ENCODE results near the gene DNPH1. TPM values are rescaled to one million over a fixed set of nuclear protein-coding genes. Genes with fewer than 3 reads are reported as not detected.

The DNPH1 gene
- polyA plus RNA-seq, 1 donor from 2014 or later = 48.3 TPM

DNA sequence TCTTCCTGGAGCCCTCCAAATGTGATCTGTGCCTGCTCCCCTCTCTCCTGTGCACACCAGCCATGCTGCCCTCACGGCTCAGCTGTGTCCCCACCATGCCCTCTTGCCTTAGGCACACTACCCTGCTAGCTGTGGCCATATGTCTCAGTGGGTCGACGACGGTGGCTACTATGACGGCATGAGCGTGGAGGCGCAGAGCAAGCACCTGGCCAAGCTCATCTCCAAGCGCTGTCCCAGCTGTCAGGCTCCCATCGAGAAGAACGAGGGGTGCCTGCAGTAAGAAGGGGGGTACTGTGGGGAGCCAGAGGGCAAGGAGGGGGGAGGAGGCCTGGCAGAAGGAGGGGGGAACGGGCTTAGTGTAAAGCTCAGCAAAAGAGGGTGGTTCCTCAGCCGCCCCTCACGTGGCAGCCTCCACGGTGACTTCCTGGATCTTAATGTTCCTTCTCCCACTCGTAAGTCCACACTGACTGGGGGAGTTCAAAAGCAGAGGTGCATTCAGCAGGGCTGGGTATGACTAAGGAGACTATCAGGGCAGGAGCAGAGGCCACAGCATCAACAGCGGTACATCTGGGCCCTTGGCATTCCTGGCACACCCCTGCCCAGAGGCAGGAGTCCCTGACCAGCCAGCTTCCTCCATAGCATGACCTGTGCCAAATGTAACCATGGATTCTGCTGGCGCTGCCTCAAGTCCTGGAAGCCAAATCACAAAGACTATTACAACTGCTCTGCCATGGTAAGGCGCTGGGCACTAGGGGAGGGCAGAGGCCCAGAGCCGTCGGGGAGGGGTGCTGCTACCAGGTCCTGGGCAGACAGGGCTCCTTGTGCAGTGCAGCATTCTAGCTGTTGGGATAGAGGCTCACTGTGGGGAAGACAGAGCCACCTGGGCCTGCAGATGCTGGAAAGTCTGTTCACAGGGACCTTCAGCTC, 8.0 kb downstream of the DNPH1 start:
- no peak overlapping the region for H3K27ac ChIP-seq (ENCODE audit: low read length)
- no peak overlapping the region for H3K4me2 ChIP-seq (ENCODE audit: low read length)
- TF ChIP-seq POLR2AphosphoS5 (IDR thresholded peaks at IDR 0.05) = no peak
- TF ChIP-seq SMC3 (conservative IDR thresholded peaks at IDR 0.05; ENCODE audit: poor library complexity) = no peak
- TF ChIP-seq, protein P1, sequence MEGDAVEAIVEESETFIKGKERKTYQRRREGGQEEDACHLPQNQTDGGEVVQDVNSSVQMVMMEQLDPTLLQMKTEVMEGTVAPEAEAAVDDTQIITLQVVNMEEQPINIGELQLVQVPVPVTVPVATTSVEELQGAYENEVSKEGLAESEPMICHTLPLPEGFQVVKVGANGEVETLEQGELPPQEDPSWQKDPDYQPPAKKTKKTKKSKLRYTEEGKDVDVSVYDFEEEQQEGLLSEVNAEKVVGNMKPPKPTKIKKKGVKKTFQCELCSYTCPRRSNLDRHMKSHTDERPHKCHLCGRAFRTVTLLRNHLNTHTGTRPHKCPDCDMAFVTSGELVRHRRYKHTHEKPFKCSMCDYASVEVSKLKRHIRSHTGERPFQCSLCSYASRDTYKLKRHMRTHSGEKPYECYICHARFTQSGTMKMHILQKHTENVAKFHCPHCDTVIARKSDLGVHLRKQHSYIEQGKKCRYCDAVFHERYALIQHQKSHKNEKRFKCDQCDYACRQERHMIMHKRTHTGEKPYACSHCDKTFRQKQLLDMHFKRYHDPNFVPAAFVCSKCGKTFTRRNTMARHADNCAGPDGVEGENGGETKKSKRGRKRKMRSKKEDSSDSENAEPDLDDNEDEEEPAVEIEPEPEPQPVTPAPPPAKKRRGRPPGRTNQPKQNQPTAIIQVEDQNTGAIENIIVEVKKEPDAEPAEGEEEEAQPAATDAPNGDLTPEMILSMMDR (IDR thresholded peaks at IDR 0.05; ENCODE audit: poor library complexity, severe bottlenecking) = no peak
- no peak for TF ChIP-seq TAF1 (IDR thresholded peaks at IDR 0.05; ENCODE audit: low read depth)
- no peak for TF ChIP-seq EP300 (conservative IDR thresholded peaks at IDR 0.05; ENCODE audit: poor library complexity, severe bottlenecking)
- H3K4me3 ChIP-seq (ENCODE audit: low read length) = no peak overlapping the region
- H3K79me2 ChIP-seq (replicated peaks; ENCODE audit: insufficient read depth, low read length) = no peaks in the 10 kb centered on the region
- no peaks in the 10 kb centered on the region for H3K27me3 ChIP-seq (ENCODE audit: insufficient read depth, low read depth, low read length)
- no peaks in the 10 kb centered on the region for H3K9me2 ChIP-seq (ENCODE audit: insufficient read depth, low read length)
- H3K9ac ChIP-seq (ENCODE audit: low read length) = no peak overlapping the region
- H2AFZ ChIP-seq (ENCODE audit: low read depth, low read length) = no peak overlapping the region
- H4K20me1 ChIP-seq (ENCODE audit: insufficient read depth) = no peaks in the 10 kb centered on the region
- no peaks in the 10 kb centered on the region for H3K36me3 ChIP-seq (ENCODE audit: insufficient read depth, low read length)
- no peaks in the 10 kb centered on the region for H3K9me3 ChIP-seq (ENCODE audit: low read length)
- H3F3A ChIP-seq (ENCODE audit: insufficient read depth, low read length, poor library complexity, severe bottlenecking) = no peaks in the 10 kb centered on the region

DNA sequence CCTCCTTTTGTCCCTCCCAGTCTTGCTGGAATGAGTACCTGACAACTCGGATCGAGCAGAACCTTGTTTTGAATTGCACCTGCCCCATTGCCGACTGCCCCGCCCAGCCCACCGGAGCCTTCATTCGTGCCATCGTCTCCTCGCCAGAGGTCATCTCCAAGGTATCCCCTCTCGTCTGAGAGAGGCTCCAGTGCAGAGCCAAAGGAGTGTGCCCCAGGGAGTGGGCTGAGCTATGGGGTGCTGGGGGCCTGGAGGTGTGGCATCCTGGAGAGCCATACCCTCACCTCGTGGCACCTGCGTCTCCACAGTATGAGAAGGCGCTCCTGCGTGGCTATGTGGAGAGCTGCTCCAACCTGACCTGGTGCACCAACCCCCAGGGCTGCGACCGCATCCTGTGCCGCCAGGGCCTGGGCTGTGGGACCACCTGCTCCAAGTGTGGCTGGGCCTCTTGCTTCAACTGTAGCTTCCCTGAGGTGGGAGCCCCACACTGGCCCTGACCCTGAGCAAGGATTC, 8.8 kb downstream of the DNPH1 start:
- Histone ChIP-seq H3K9ac (ENCODE audit: low read length) (no peak overlapping the region), H3K9me3 (ENCODE audit: low read length) (no peaks in the 10 kb centered on the region), H3F3A (ENCODE audit: insufficient read depth, low read length, poor library complexity, severe bottlenecking) (no peaks in the 10 kb centered on the region), H3K9me2 (ENCODE audit: insufficient read depth, low read length) (no peaks in the 10 kb centered on the region), H3K27me3 (ENCODE audit: insufficient read depth, low read depth, low read length) (no peaks in the 10 kb centered on the region), H3K27ac (ENCODE audit: low read length) (no peak overlapping the region), H3K4me2 (ENCODE audit: low read length) (no peak overlapping the region), H3K36me3 (ENCODE audit: insufficient read depth, low read length) (no peaks in the 10 kb centered on the region), H2AFZ (ENCODE audit: low read depth, low read length) (no peak overlapping the region), H4K20me1 (ENCODE audit: insufficient read depth) (no peaks in the 10 kb centered on the region), H3K79me2 (replicated peaks; ENCODE audit: insufficient read depth, low read length) (no peaks in the 10 kb centered on the region), H3K4me3 (ENCODE audit: low read length) (no peak overlapping the region)
- TF ChIP-seq MXI1 (conservative IDR thresholded peaks at IDR 0.05; ENCODE audit: poor library complexity, severe bottlenecking) (no peak), SMC3 (conservative IDR thresholded peaks at IDR 0.05; ENCODE audit: poor library complexity) (no peak), EP300 (conservative IDR thresholded peaks at IDR 0.05; ENCODE audit: poor library complexity, severe bottlenecking) (no peak), TAF1 (IDR thresholded peaks at IDR 0.05; ENCODE audit: low read depth) (no peak)
- TF ChIP-seq, protein P2, sequence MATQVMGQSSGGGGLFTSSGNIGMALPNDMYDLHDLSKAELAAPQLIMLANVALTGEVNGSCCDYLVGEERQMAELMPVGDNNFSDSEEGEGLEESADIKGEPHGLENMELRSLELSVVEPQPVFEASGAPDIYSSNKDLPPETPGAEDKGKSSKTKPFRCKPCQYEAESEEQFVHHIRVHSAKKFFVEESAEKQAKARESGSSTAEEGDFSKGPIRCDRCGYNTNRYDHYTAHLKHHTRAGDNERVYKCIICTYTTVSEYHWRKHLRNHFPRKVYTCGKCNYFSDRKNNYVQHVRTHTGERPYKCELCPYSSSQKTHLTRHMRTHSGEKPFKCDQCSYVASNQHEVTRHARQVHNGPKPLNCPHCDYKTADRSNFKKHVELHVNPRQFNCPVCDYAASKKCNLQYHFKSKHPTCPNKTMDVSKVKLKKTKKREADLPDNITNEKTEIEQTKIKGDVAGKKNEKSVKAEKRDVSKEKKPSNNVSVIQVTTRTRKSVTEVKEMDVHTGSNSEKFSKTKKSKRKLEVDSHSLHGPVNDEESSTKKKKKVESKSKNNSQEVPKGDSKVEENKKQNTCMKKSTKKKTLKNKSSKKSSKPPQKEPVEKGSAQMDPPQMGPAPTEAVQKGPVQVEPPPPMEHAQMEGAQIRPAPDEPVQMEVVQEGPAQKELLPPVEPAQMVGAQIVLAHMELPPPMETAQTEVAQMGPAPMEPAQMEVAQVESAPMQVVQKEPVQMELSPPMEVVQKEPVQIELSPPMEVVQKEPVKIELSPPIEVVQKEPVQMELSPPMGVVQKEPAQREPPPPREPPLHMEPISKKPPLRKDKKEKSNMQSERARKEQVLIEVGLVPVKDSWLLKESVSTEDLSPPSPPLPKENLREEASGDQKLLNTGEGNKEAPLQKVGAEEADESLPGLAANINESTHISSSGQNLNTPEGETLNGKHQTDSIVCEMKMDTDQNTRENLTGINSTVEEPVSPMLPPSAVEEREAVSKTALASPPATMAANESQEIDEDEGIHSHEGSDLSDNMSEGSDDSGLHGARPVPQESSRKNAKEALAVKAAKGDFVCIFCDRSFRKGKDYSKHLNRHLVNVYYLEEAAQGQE (IDR thresholded peaks at IDR 0.05; ENCODE audit: borderline replicate concordance) = no peak
- TF ChIP-seq, protein P1 (IDR thresholded peaks at IDR 0.05; ENCODE audit: poor library complexity, severe bottlenecking) = no peak

All from neural cell (in vitro differentiated cells).